Astrocyte (in vitro differentiated cells and primary cell): ENCODE data around the gene MORC1.

ENCODE experiments used
- CTCF ChIP-seq: IDR thresholded peaks from 2 replicates; pipeline ENCODE4 v1.5.1; 2011; ENCODE audit warnings: low read depth, mild to moderate bottlenecking, inconsistent platforms, low read length, moderate library complexity; ENCODE audit not compliant: insufficient read depth
- EZH2 ChIP-seq: IDR thresholded peaks from 2 replicates; pipeline ENCODE4 v1.6.1; 2012; ENCODE audit warnings: mild to moderate bottlenecking, low read length, inconsistent platforms; ENCODE audit not compliant: insufficient read depth

GRCh38 chr3:108953700-108954099 lies 164.2 kb downstream of the MORC1 start, which contains the start of gene GUCA1C:
- TF ChIP-seq CTCF, result no peak
- no peak for TF ChIP-seq EZH2
